HCT116 (cell line): ENCODE measurements around the gene MACC1.

Experiments
- EGR1 ChIP-seq: IDR thresholded peaks from 2 replicates; pipeline ENCODE4 v1.6.1; 2012; ENCODE audit warnings: low read depth
- RAD21 ChIP-seq: IDR thresholded peaks from 2 replicates; pipeline ENCODE4 v1.6.1; 2012; ENCODE audit warnings: low read depth, mild to moderate bottlenecking
- SP1 ChIP-seq: IDR thresholded peaks from 2 replicates; pipeline ENCODE4 v1.6.1; 2012; ENCODE audit warnings: low read depth
- ZBTB33 ChIP-seq: IDR thresholded peaks from 2 replicates; pipeline ENCODE4 v1.6.1; 2011; ENCODE audit warnings: mild to moderate bottlenecking, low read length, moderate library complexity; ENCODE audit not compliant: insufficient replicate concordance; ENCODE audit errors: extremely low read depth
- TF ChIP-seq, protein P1 (sequence below): IDR thresholded peaks from 2 replicates; pipeline ENCODE4 v1.6.1; 2012

- TF ChIP-seq RAD21 (no peak), ZBTB33 (no peak), SP1 (no peak), EGR1 (no peak)
- TF ChIP-seq, protein P1, sequence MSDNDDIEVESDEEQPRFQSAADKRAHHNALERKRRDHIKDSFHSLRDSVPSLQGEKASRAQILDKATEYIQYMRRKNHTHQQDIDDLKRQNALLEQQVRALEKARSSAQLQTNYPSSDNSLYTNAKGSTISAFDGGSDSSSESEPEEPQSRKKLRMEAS, result no peak
Measured at GRCh38 chr7:20095436-20095835, 121.7 kb downstream of the MACC1 start.
